HG03060 (cell line): ENCODE data around the gene ARMC12.

Source experiments
- ATAC-seq: cut with Tn5 transposase; IDR thresholded peaks from one replicate; pipeline ENCODE4 v1.9.1; 2021; ENCODE audit warnings: low read depth, moderate number of reproducible peaks; ENCODE audit not compliant: unreplicated experiment

ARMC12 gene

DNA sequence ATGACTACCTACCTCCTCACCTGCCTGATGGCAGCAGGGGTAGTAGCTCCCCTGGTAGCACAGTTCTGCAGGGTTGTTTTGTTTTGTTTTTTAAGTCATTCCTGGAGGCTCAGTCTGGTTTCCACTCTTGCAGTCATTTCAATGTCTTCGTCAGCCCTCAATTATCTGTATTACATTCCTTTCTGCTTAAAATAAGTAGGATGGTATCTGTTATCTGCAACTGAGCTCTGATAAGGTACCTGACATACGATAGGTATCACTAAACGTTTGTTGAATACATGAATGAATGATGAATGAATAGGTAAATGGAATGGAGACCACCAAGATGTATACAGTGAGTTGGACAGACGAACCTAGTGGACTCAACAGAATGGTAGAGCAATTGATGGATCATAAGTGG, 32.4 kb downstream of the ARMC12 start:
- no peak for ATAC-seq

GRCh38 chr6:35771343-35771627, 34.5 kb downstream of the ARMC12 start:
- no peak for ATAC-seq

DNA sequence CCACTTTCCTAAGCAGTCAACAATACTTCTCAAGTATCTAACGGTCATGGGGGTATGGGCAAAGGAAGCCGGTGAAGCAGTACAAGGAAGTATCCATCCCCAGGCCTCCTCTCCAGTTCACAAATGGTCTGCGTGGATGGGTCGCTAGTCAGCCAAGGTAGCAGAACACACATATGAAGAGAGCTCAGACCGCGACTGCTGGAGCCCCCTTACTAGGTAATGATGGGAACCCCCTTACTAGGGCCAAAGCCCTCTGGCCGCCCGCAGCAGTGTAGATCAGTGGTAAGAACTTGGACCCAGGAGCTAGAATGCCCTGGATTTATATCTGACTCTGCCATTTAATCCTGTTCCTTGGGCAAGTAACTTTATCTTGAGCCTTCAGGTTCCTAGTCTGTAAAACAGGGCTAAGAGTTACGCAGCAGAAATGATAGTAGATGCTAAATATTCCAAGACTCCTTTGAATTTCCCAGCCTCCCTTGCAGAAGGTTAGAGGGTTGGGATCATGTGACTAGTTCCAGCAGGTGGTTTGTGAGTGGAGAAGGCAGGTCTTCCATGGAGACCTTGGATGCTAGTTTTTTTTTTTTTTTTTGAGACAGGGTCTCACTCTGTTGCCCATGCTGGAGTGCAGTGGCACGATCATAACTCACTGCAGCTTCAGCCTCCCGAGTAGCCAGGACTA, 37.4 kb downstream of the ARMC12 start:
- no peak for ATAC-seq

GRCh38 chr6:35775031-35775430, 38.2 kb downstream of the ARMC12 start:
- no peak for ATAC-seq

GRCh38 chr6:35776364-35777215, 39.8 kb downstream of the ARMC12 start, which contains the start of gene CLPSL2:
Gene CLPSL2, plus strand, starts transcription at chr6:35776598. Its CDS starts 21 bp downstream, at chr6:35776619.
- no peak for ATAC-seq

DNA sequence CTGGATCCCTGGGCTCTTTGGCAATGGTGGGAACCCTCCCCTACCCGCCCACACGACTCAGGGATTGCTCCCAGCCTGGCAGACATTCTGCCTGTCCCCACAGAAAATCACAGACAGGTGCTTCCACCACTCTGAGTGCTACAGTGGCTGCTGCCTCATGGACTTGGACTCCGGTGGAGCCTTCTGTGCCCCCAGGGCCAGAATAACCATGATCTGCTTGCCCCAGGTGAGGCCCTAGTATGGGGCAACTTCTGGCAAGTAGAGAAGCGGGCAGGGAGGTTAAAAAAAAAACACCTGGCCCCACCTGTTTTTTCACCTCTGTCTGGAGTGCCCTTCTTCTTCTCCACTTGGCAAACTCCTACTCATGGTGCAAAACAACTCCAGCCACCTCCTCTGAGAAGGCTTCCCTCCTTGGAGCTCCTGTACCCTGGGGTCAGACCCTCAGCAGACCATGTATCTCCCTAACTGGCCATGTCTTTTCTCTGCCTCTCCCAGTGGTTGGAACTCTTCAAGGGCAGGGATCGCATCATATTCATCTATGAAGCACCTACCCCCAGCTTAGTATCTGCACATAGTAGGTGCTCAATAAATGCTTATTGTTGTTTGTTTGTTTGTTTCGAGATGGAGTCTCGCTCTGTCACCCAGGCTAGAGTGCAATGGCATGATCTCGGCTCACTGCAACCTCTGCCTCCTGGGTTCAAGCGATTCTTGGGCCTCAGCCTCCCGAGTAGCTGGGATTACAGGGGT, 40.7 kb downstream of the ARMC12 start:
- no peak for ATAC-seq

- no peak for ATAC-seq
These were observed 41.6 kb downstream of the ARMC12 start for GRCh38 chr6:35778437-35778836.

- no peak for ATAC-seq
These were observed 43.9 kb downstream of the ARMC12 start, which contains the start of gene CLPSL1 for GRCh38 chr6:35780719-35781118. Gene CLPSL1, plus strand, starts transcription at chr6:35781019. Its CDS starts 92 bp downstream, at chr6:35781111.

- no peak for ATAC-seq
These were observed 44.5 kb downstream of the ARMC12 start for GRCh38 chr6:35781290-35781689.

GRCh38 chr6:35782424-35782823, 45.6 kb downstream of the ARMC12 start:
- ATAC-seq = no peak

GRCh38 chr6:35784200-35784599, 47.4 kb downstream of the ARMC12 start:
- no peak for ATAC-seq

- no peak for ATAC-seq
These were observed 49.4 kb downstream of the ARMC12 start for GRCh38 chr6:35786272-35786671.

GRCh38 chr6:35786810-35787209, 50.0 kb downstream of the ARMC12 start:
- ATAC-seq = no peak

GRCh38 chr6:35787266-35788218, 50.7 kb downstream of the ARMC12 start:
- no peak for ATAC-seq

DNA sequence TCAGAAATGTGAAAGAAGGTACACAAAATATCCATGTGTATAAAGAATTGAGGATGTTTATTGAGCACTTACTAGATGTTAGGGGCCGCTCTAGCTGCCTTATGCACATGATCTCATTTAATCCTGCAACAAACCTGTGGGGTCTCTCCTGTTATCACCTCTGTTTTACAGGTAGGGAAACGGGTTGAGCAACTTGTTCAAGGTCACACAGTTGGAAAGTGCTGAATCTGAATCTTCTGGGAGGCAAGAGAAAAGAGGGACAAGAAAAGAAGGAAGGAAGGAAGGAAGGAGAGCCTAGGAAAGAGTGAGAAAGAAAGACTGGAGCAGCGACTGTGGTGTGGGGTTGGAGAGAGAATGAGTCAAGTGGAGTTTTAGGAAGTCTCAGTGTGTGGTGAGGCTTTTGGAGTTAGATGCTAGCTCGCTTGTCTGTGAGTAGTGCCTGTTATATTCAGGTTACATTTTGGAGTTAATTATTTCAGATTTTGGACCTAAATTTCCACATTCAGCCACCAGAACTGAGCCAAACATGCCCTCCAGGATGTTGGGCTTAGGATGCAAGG, 51.7 kb downstream of the ARMC12 start:
- no peak for ATAC-seq

DNA sequence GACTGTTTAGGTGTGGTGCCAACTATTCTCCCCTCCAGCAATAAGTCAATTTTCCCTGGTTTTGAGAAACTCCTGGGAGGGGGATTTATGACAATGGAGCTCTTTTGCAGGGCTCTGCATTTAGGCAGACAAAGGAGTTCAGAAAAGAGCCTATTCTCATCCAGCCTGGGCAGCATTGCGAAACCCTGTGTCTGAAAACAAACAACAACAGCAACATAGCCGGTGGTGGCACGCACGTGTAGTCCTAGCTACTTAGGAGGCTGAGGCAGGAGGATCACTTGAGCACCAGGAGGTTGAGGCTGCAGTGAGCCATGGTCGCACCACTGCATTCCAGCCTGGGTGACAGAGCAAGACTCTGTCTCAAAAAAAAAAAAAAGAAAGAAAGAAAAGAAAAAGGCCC, 53.9 kb downstream of the ARMC12 start:
- no peak for ATAC-seq

DNA sequence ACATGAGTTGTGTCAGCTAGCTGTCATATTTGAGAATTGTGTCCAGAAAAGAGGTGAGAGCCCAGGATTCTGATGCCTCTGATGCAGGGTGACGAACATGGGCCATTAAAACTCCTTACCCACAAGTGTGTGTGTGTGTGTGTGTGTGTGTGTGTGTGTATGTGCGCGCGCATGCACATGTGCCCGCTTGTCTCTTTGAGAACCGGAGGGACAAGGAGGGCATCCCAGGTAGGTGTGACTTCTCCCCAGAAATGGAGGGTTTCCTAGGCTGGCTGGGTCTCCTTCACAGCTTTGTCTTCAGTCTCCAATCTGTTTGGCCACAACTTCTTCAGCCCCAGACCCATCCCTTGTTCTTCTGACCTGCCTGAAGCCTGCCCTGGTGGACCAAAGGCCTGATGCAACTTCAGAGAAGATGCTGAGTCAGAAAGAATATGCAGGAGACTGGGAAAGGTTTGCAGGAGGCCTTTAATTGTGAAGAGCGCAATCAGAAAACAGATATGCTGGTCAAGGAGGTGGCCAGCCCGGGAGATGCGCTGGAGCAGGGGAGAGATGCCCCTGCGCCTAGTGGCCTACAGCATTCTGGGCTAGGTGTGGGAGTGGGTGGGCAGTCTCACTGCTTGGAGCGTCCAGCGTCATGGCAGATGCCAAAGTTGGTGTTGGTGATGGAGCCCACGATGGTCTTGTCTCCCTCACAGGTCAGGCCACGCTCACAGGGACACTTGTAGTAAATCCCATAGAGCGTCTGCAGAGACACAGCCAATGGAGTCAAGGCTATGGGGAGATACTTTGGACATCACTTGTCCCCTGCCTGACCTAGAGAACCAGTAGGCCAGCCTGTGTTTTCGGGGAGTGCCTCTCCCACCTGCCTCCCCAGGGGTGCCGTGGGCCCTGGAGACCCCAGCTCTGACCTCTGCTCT, 58.0 kb downstream of the ARMC12 start:
- ATAC-seq = no peak

DNA sequence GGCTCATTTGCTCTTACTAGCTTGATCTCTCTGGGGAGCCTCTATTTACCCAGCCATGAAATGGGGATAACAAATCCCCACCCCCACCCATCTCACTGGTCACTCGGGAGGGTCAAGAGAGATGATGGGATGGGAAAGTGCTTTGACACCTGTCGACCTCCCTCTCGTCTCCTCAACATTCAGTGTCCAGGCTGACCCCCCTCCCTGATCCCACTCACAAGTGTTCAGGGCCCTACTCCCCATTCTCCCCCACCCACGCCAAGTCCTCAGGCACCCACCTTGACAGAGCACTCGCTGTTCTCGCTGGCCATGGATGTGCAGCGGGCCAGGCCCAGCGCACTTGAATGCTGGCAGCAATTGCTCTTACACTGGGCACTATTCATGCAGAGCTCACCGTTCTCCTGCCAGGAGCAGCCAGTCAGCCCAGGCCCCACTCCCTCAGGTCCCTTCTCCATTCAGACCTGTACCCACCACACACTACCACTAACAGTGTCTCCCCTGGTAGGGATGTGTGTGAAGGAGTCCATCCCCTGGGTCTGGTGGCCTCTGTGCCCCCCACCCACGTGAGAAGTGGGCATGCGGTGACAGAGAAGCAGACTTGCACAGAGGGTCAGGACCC, 58.7 kb downstream of the ARMC12 start:
- no peak for ATAC-seq
